GM23338 (cell line): ENCODE measurements around the gene TAF4. TPM values are rescaled to one million over a fixed set of nuclear protein-coding genes. Genes with fewer than 3 reads are reported as not detected.

Experiments
- CREB1 ChIP-seq: fragments of 250-450 bp; sonication (Bioruptor Pico); IDR thresholded peaks from 2 replicates; pipeline ENCODE4 v1.5.0; 2020; ENCODE audit warnings: low read depth, mild to moderate bottlenecking, moderate library complexity
- EZH2 ChIP-seq: fragments of 200-600 bp; sonication (generic); IDR thresholded peaks from one replicate; pipeline ENCODE4 v1.8.0; 2017; ENCODE audit warnings: antibody characterized with exemption, mild to moderate bottlenecking, low read depth; ENCODE audit not compliant: unreplicated experiment
- JUNB ChIP-seq: IDR thresholded peaks from one replicate; pipeline ENCODE4 v1.6.1; 2016; ENCODE audit warnings: antibody characterized with exemption; ENCODE audit not compliant: unreplicated experiment
- NANOG ChIP-seq: IDR thresholded peaks from 2 replicates; pipeline ENCODE4 v1.6.1; 2016; ENCODE audit warnings: antibody characterized with exemption, borderline replicate concordance
- STAT1 ChIP-seq: IDR thresholded peaks from one replicate; pipeline ENCODE4 v1.6.1; 2016; ENCODE audit warnings: antibody characterized with exemption; ENCODE audit not compliant: unreplicated experiment
- polyA plus RNA-seq: library from polyadenylated mRNA; unstranded; fragments of >200 nt; fragmentation: Nextera tagmentation; extraction: Ambion mirVana; gene quantifications from 2 replicates; pipeline ENCODE4 v1.2.1, GENCODE V29; 2016
- total RNA-seq: library from RNA; depleted of rRNA; stranded (reverse); fragments of >200 nt; shearing (Covaris generic); gene quantifications from 2 replicates; pipeline ENCODE4 v1.2.3, GENCODE V29; 2014
- TF ChIP-seq, protein P1 (sequence below): fragments of 250-450 bp; sonication (Bioruptor Pico); IDR thresholded peaks from 2 replicates; pipeline ENCODE4 v1.5.0; 2020; ENCODE audit warnings: mild to moderate bottlenecking, moderate library complexity
- TF ChIP-seq, protein P2 (sequence below), 2 experiments: fragments of 200-600 bp in 1 of 2; sonication (generic) in 1 of 2; conservative IDR thresholded peaks; 2 replicates each; pipeline versions ENCODE4 v1.5.1 to v1.6.1; 2016 to 2017; ENCODE audit warnings: antibody characterized with exemption in 2 of 2, low read depth in 2 of 2, mild to moderate bottlenecking in 2 of 2, moderate library complexity in 1 of 2
- TF ChIP-seq, protein P3 (sequence below): IDR thresholded peaks from 2 replicates; pipeline ENCODE4 v1.6.1; 2016; ENCODE audit warnings: antibody characterized with exemption

TAF4 gene
- total and polyA plus RNA-seq, 2 experiments from 2014 or later, result 7.2 to 60.0 TPM

DNA sequence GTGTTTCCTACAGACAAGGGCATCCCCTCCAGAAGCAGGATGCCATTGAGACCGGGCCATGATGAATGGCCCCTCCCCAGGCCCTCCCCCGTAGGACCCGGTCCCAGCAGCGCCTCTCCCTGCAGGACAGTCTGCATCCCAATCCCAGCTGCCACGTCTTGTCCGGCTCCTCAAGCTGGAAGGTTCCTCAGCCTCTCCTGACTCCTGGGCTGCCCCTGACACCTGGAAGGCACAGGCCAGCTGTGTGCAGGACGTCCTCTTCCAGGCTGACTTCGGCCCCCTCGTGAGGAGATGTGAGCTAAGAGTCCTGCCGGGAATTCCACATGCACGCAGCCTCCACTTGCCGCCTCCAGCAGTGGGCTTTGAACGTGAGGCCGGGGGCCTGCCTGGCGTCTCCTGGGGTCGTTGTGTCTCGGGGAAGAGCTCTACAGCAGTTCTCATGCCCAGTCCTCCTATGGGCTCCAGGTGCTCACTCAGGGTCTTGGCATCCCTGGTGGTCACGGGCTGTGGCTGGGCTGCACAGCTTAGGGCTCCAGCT lies 64.4 kb downstream of the TAF4 start (continued):
- TF ChIP-seq, protein P1, sequence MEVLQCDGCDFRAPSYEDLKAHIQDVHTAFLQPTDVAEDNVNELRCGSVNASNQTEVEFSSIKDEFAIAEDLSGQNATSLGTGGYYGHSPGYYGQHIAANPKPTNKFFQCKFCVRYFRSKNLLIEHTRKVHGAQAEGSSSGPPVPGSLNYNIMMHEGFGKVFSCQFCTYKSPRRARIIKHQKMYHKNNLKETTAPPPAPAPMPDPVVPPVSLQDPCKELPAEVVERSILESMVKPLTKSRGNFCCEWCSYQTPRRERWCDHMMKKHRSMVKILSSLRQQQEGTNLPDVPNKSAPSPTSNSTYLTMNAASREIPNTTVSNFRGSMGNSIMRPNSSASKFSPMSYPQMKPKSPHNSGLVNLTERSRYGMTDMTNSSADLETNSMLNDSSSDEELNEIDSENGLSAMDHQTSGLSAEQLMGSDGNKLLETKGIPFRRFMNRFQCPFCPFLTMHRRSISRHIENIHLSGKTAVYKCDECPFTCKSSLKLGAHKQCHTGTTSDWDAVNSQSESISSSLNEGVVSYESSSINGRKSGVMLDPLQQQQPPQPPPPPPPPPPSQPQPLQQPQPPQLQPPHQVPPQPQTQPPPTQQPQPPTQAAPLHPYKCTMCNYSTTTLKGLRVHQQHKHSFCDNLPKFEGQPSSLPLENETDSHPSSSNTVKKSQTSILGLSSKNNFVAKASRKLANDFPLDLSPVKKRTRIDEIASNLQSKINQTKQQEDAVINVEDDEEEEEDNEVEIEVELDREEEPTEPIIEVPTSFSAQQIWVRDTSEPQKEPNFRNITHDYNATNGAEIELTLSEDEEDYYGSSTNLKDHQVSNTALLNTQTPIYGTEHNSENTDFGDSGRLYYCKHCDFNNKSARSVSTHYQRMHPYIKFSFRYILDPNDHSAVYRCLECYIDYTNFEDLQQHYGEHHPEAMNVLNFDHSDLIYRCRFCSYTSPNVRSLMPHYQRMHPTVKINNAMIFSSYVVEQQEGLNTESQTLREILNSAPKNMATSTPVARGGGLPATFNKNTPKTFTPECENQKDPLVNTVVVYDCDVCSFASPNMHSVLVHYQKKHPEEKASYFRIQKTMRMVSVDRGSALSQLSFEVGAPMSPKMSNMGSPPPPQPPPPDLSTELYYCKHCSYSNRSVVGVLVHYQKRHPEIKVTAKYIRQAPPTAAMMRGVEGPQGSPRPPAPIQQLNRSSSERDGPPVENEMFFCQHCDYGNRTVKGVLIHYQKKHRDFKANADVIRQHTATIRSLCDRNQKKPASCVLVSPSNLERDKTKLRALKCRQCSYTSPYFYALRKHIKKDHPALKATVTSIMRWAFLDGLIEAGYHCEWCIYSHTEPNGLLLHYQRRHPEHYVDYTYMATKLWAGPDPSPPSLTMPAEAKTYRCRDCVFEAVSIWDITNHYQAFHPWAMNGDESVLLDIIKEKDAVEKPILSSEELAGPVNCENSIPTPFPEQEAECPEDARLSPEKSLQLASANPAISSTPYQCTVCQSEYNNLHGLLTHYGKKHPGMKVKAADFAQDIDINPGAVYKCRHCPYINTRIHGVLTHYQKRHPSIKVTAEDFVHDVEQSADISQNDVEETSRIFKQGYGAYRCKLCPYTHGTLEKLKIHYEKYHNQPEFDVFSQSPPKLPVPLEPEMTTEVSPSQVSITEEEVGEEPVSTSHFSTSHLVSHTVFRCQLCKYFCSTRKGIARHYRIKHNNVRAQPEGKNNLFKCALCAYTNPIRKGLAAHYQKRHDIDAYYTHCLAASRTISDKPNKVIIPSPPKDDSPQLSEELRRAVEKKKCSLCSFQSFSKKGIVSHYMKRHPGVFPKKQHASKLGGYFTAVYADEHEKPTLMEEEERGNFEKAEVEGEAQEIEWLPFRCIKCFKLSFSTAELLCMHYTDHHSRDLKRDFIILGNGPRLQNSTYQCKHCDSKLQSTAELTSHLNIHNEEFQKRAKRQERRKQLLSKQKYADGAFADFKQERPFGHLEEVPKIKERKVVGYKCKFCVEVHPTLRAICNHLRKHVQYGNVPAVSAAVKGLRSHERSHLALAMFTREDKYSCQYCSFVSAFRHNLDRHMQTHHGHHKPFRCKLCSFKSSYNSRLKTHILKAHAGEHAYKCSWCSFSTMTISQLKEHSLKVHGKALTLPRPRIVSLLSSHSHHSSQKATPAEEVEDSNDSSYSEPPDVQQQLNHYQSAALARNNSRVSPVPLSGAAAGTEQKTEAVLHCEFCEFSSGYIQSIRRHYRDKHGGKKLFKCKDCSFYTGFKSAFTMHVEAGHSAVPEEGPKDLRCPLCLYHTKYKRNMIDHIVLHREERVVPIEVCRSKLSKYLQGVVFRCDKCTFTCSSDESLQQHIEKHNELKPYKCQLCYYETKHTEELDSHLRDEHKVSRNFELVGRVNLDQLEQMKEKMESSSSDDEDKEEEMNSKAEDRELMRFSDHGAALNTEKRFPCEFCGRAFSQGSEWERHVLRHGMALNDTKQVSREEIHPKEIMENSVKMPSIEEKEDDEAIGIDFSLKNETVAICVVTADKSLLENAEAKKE (CRISPR knock-in tag), result no peak
- TF ChIP-seq, protein P2, sequence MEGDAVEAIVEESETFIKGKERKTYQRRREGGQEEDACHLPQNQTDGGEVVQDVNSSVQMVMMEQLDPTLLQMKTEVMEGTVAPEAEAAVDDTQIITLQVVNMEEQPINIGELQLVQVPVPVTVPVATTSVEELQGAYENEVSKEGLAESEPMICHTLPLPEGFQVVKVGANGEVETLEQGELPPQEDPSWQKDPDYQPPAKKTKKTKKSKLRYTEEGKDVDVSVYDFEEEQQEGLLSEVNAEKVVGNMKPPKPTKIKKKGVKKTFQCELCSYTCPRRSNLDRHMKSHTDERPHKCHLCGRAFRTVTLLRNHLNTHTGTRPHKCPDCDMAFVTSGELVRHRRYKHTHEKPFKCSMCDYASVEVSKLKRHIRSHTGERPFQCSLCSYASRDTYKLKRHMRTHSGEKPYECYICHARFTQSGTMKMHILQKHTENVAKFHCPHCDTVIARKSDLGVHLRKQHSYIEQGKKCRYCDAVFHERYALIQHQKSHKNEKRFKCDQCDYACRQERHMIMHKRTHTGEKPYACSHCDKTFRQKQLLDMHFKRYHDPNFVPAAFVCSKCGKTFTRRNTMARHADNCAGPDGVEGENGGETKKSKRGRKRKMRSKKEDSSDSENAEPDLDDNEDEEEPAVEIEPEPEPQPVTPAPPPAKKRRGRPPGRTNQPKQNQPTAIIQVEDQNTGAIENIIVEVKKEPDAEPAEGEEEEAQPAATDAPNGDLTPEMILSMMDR (conservative IDR thresholded peaks at IDR 0.05; ENCODE audit: low read depth in 2 of 2), result no peak
- TF ChIP-seq NANOG (no peak), JUNB (no peak), CREB1 (CRISPR knock-in tag) (no peak), STAT1 (no peak), EZH2 (no peak)
- TF ChIP-seq, protein P3, sequence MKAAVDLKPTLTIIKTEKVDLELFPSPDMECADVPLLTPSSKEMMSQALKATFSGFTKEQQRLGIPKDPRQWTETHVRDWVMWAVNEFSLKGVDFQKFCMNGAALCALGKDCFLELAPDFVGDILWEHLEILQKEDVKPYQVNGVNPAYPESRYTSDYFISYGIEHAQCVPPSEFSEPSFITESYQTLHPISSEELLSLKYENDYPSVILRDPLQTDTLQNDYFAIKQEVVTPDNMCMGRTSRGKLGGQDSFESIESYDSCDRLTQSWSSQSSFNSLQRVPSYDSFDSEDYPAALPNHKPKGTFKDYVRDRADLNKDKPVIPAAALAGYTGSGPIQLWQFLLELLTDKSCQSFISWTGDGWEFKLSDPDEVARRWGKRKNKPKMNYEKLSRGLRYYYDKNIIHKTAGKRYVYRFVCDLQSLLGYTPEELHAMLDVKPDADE, result no peak
